Activated CD8-positive, alpha-beta memory T cell treated with anti-CD3 and anti-CD28 coated beads, Interleukin-2, amount 50 U/mL, for 24 hours (primary cell): Measurements from ENCODE around the gene AGBL4.

ENCODE experiments used
- DNase-seq: peaks from one replicate; pipeline ENCODE4 v3.0.0-alpha.2; 2020; ENCODE audit errors: extremely low read depth

Gene AGBL4

GRCh38 chr1:48595613-48596012 is 1428.1 kb downstream of the AGBL4 start:
- no peak for DNase-seq

- no peak for DNase-seq
These were observed 1431.4 kb downstream of the AGBL4 start for GRCh38 chr1:48592330-48592729.

- DNase-seq = no peak
These were observed 1432.6 kb downstream of the AGBL4 start for GRCh38 chr1:48591181-48591580.

- DNase-seq = no peak
These were observed 1435.7 kb downstream of the AGBL4 start for GRCh38 chr1:48588061-48588460.

- DNase-seq = no peak
These were observed 1441.3 kb downstream of the AGBL4 start for GRCh38 chr1:48582408-48582807.

DNA sequence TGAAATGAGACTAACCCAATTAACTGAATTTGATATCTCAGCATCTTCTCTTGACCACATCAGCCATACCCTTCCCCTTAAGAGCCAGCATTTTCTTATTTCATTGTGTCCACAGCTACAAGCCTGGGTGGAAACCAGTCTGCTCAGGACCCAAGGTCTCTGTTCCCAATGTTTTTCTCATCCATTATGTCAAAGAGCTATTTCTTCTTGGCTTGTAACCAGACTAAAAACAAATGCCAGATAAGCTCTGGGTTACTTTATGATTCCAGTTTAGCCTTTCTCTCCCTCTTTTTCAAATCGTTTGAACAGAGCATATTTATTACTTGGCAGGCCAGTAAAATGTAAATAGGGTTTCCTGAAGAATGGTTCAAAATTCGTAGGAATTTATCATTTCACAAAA is 1442.5 kb downstream of the AGBL4 start:
- DNase-seq = no peak

GRCh38 chr1:48576565-48576964 is 1447.2 kb downstream of the AGBL4 start:
- DNase-seq = no peak

GRCh38 chr1:48572646-48573258 is 1451.0 kb downstream of the AGBL4 start:
- no peak for DNase-seq

DNA sequence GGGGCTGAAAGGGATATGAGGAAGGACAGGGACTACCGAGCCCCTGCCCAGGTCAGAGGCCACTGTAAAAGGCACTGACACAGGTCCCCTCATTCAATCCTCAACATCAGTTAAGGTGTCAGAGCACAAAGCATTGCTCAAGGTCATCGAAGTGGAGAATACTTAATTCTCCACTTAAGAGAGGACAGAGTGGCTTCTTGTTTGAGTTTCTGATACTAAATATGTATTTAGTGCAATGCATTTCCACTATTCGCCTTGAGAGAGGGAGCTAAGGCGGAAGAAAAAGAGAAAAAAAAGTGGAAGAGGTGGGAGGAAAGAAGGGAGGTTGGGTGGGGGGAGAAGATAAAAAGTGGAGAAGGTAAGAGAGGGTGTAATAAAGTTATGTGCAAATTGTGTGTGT is 1451.6 kb downstream of the AGBL4 start:
- no peak for DNase-seq

DNA sequence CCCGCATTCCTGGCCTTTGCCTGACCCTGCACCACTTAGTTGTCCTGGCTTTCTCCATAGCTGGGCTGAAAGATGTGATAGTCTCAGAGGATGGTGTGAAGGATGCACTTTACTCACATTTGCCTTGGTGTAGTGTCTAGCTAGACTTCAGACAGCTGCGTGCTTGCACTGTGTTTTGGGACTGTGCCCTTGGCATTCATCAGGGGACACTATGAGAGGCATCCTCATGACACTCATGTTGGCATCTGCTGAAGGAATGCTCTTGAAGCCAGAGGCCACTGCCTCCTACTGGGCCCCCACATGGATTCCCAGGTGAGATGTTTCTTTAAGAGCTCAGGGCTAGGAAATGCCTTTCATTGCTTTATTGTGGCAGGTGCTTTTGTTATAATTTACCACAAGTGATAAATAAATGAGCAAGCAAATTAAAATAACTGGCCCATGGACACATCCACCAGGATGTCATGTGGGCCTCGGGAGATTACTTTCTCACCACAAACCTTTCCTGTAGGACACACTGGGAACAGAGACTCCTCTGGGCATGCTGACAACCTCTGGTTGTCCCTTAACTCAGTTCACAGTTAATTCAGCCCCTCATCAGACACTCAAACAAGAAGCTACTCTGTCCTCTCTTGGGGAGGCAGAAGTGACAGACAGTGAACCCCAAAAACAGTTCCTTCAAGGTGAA is 1452.3 kb downstream of the AGBL4 start:
- DNase-seq = no peak

DNA sequence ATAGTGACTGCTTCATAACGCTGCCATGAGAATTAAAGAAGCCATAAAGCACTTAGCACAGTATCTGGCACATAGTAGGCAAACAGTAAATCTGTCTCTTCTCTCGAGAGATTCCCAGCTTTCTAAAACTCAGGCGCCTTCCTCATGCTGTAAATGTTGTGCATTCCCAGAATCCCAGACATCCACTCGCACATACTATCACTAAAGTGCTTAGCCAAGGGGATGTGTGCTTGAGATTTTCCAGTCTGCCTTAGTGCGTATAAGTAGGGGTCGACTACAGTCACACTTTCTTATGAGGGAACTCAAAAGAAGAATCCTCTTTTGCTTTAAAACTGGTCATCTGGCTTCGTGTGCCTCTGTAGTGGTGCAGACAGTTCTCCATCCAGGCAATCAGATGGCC is 1453.2 kb downstream of the AGBL4 start:
- DNase-seq = no peak

- DNase-seq = no peak
These were observed 1455.3 kb downstream of the AGBL4 start for GRCh38 chr1:48568501-48568900.

DNA sequence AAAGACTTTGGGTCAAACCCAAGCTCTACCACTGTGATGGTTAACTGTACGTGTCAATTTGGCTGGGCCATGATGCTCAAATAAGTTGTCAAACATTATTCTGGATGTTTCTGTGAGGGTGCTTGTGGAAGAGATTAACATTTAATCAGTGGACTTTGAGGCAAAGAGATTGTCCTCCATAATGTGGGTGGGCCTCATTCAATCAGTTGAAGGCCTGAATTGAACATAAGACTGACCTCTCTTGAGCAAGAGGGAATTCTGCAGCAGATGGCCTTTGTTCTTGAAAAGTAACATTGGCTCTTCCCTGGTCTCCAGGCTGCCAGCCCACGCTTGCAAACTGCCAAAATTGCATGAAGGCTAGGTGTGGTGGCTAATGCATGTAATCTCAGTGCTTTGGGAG is 1457.3 kb downstream of the AGBL4 start:
- no peak for DNase-seq

GRCh38 chr1:48563021-48563420 is 1460.7 kb downstream of the AGBL4 start:
- no peak for DNase-seq

- no peak for DNase-seq
These were observed 1462.3 kb downstream of the AGBL4 start for GRCh38 chr1:48561444-48561843.

DNA sequence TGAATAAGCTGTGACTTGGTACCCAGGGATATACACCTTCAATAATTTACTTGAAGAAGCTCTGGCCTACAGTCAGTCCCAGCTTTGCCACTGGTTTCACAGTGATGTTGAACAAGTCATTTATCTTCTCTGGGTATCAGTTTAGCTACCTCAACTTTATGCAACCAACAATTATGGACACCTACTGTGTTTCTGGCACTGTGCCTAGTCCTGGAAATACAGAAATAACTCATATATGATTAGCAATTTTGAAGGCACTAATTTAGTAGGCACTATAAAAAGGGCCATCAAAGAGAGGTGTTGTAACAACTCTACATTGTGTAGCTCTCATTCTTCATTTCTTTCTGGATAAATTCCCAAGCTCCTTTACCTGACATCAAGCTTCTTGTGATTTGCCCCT is 1463.2 kb downstream of the AGBL4 start:
- no peak for DNase-seq

DNA sequence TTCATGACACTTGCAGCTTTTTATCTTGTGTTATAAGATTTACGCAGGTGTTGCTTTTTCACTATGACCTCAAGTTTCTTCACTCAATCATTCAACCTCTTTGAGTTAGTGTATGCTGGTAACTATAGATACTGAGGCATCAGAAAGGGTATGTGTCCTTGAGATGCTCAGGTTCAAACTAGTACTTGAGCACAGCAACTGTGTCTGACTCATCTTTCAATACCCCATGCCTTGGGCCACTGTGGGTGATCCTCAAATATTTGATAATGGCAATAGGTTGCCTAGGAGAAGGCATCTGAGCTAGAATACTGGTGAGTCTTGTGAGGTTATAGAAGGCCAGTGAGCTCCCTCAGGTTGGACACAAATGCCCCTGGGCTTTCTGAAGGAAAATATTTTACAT is 1463.6 kb downstream of the AGBL4 start:
- no peak for DNase-seq

DNA sequence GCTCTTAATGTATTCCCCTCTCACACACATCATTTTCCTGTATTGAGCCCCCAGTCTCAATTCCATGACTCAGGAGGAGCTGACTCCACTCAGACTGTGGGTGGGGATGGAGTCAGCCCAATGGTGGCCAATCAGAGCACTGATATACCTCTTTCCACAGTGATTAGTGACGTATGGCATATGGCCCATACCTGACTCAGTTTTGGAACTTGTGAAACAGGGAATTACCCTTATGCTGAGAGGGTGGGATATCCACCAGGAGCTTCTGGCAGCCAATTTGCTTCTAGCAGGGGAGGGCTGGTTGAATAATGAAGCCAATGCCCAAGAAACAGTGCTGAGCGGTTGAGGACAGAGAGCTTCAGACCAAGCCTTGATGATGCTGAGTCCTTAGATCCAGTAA is 1465.4 kb downstream of the AGBL4 start:
- DNase-seq = no peak

DNA sequence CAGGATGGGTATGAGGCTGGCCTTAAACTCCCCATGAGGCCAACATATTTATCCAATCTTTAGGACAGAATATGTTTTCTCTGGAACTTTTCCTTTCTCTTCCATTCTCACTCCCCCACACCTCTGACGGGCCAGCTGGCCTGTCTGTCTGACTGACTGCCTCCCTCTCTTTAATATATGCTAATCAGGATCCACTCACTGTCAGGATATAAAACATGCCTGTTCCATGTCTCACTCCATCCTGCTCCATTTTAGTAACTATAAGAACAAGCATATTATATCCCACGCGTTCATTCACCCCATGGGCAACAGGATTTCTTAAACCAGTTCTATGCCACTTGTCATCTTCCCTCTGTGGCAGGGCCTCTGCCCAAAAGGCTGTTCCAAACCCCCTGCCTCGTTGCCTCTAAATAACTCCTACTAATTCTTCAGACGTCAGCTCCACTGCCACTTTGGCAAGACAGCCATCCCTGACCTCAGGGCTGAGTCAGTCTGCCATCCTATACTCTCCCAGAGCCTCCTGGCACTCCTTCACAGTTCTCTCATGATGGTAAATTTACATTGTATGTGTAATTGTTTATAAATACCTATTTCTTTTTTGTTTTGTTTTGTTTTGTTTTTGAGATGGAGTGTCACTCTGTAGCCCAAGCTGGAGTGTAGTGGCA is 1467.4 kb downstream of the AGBL4 start:
- no peak for DNase-seq

DNA sequence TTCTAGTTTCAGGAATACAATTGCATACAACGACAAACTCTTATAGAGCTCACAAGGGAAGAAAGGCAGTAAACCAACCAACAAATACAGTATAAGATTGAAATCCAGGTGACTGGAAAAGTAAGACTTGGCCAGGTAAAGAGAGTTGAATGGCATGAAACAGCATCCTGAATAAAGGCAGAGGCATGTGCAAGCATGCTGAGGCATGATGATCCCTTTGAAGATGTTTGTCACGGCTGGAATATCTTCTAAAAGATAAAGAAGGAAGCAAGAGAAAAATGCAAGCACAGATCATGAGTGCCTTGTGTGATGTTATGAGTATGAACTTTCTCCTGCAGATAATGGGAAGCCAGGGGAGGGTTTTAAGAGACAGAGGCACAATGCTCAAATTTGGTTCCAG is 1468.5 kb downstream of the AGBL4 start:
- no peak for DNase-seq

GRCh38 chr1:48552903-48553606 is 1470.7 kb downstream of the AGBL4 start:
- DNase-seq = no peak

DNA sequence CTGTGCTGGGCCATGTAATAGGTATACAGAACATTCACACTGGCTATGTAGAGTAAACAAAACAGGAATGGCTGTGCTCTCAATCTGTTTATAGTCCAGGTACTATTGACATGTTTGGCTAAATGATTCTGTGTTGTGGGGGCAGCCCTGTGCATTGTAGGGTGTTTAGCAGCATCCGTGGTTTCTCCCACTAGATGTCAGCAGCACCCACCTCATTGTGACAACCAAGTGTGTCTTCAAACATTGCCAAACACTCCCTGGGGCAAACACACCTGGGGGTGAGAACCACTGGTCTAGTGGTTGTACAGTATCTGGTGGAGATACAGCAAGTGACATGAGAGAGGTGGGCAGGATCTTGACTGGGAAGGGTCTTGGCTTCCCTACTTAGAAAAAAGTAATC is 1471.3 kb downstream of the AGBL4 start:
- DNase-seq = no peak

- DNase-seq = no peak
These were observed 1474.8 kb downstream of the AGBL4 start for GRCh38 chr1:48548985-48549384.
